ENCODE measurements around the gene BCAS3.

Gene BCAS3

GRCh38 chr17:60916043-60916442, 238.4 kb downstream of the BCAS3 start:
- ATAC-seq: no peak
- TF ChIP-seq TOX (CRISPR knock-in tag; IDR thresholded peaks at IDR 0.05; ENCODE audit: borderline replicate concordance): no peak
- no peak for TF ChIP-seq BACH2 (CRISPR knock-in tag; IDR thresholded peaks at IDR 0.05; ENCODE audit: borderline replicate concordance)
- no peak for TF ChIP-seq CSRNP3 (CRISPR knock-in tag; IDR thresholded peaks at IDR 0.05)
- no peak for TF ChIP-seq CSDC2 (CRISPR knock-in tag; IDR thresholded peaks at IDR 0.05)
- TF ChIP-seq ZC3H10 (CRISPR knock-in tag; IDR thresholded peaks at IDR 0.05): no peak
- no peak for TF ChIP-seq SNAI2 (CRISPR knock-in tag; IDR thresholded peaks at IDR 0.05)
- TF ChIP-seq ESRRG (CRISPR knock-in tag; IDR thresholded peaks at IDR 0.05): no peak
- TF ChIP-seq ZNF70 (CRISPR knock-in tag; IDR thresholded peaks at IDR 0.05): no peak
- TF ChIP-seq PATZ1 (CRISPR knock-in tag; IDR thresholded peaks at IDR 0.05; ENCODE audit: borderline replicate concordance): no peak
- no peak for TF ChIP-seq POU6F1 (CRISPR knock-in tag; IDR thresholded peaks at IDR 0.05; ENCODE audit: borderline replicate concordance, low read depth)
- TF ChIP-seq TSHZ2 (CRISPR knock-in tag; IDR thresholded peaks at IDR 0.05): no peak

GRCh38 chr17:60920107-60920506, 242.5 kb downstream of the BCAS3 start:
- ATAC-seq: no peak
- TF ChIP-seq TCF4 (CRISPR knock-in tag; IDR thresholded peaks at IDR 0.05; ENCODE audit: borderline replicate concordance) (peak; percentile 53; the same call in 1 of the 2 replicates), TSHZ2 (CRISPR knock-in tag; IDR thresholded peaks at IDR 0.05) (no peak)

GRCh38 chr17:60923000-60923399, 245.3 kb downstream of the BCAS3 start:
- no peak for TF ChIP-seq ZNF8 (CRISPR knock-in tag; IDR thresholded peaks at IDR 0.05)
- no peak for TF ChIP-seq SNAI2 (CRISPR knock-in tag; IDR thresholded peaks at IDR 0.05)
- TF ChIP-seq RARB (CRISPR knock-in tag; IDR thresholded peaks at IDR 0.05): no peak
- TF ChIP-seq CSDC2 (CRISPR knock-in tag; IDR thresholded peaks at IDR 0.05): no peak
- no peak for TF ChIP-seq OSR1 (CRISPR knock-in tag; IDR thresholded peaks at IDR 0.05)
- no peak for TF ChIP-seq ZFP3 (CRISPR knock-in tag; IDR thresholded peaks at IDR 0.05)
- TF ChIP-seq PPARA (CRISPR knock-in tag; IDR thresholded peaks at IDR 0.05; ENCODE audit: borderline replicate concordance): no peak
- TF ChIP-seq ESRRG (CRISPR knock-in tag; IDR thresholded peaks at IDR 0.05): no peak
- TF ChIP-seq POU6F1 (CRISPR knock-in tag; IDR thresholded peaks at IDR 0.05; ENCODE audit: borderline replicate concordance, low read depth): no peak
- TF ChIP-seq ZNF70 (CRISPR knock-in tag; IDR thresholded peaks at IDR 0.05): no peak
- no peak for TF ChIP-seq ZC3H10 (CRISPR knock-in tag; IDR thresholded peaks at IDR 0.05)
- no peak for TF ChIP-seq ZNF565 (CRISPR knock-in tag; conservative IDR thresholded peaks at IDR 0.05; ENCODE audit: low read depth)
- ATAC-seq: no peak
